GM18868 (cell line): ENCODE measurements around the gene FMNL1.

Experiments
- ATAC-seq: cut with Tn5 transposase; IDR thresholded peaks from one replicate; pipeline ENCODE4 v1.9.1; 2021; ENCODE audit warnings: mild to moderate bottlenecking, moderate library complexity; ENCODE audit not compliant: unreplicated experiment

FMNL1 gene

GRCh38 chr17:45222289-45222995 is 757 bp downstream of the FMNL1 start:
- no peak for ATAC-seq

DNA sequence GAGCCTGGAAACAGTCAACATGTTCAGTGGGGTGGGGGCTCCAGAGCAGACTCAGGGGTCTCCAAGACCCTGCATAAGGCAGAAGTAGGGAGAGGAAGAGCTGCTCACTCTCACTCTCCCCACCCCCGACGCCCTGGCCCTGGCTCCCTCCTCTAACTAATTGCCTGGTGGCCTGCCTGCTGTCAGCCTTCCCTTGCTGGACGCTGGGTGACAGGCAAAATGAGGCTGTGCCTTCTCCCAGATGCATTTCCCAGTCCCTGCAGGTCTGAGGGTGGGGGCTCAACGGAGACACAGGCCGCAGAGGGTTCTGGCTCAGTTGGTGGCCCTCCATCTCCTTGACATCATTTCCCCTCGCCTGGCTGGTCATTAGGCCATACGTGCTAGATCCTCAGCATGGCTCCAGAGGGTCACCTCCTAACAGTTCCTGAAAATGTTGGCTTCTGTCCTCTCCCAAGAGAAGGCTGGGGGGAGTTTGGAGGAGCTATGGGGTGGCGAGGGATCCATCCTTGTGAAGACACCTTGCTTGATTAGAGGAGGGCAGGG is 1.4 kb downstream of the FMNL1 start:
- ATAC-seq, result no peak

DNA sequence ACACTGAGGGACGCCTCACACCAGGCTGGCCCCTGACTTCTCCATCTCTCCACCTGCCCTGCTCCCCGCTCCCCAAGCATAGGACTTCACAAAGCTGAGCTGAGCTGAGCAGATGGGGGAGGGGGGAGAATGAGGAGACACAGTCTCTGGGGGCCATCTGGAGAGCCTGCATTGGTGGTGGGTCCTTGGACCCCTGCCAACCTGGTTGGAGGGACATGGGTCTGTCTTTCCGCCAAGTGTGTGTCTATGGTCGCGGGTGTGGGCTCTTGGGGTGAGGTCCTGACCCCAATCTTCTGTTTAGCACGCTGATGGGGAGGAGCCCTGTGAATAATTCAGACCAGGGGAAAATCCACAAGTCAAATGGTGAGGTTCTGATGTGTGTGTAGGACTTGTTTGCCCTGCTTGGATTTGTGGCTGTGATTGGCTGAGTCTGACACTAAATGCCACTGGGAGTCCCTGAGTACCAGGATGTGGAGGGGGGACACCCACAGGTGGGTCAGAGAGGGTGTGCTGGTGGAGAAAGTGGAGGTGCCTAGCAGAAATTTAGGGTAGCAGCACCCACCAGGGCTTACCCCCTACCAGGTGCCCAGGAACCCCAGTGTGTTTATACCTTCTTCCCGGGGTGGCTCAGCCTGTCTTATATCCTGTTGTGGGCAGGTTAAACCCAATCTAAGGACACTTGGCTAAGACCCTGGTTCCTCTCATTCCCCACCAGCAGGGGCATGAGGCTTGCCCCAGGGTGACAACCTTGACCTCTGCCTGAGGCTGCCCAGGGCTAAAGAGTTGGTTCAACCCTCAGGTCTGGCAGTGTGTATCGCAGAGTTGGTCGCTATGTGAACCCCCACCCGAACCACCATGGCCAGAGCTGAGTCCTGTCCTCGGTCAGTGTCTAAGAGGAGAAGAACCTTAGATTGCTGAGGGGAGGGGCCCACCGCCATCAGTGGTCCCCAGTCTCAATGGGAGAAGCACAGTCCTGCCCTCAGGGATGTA is 2.1 kb downstream of the FMNL1 start:
- ATAC-seq, result no peak

- no peak for ATAC-seq
Measured at GRCh38 chr17:45224671-45225050, 3.0 kb downstream of the FMNL1 start.

GRCh38 chr17:45225051-45225700 is 3.5 kb downstream of the FMNL1 start:
- no peak for ATAC-seq

- peak; percentile 64 for ATAC-seq
Measured at GRCh38 chr17:45225964-45226530, 4.4 kb downstream of the FMNL1 start.

- ATAC-seq, result no peak
Measured at GRCh38 chr17:45226576-45226975, 4.9 kb downstream of the FMNL1 start.

DNA sequence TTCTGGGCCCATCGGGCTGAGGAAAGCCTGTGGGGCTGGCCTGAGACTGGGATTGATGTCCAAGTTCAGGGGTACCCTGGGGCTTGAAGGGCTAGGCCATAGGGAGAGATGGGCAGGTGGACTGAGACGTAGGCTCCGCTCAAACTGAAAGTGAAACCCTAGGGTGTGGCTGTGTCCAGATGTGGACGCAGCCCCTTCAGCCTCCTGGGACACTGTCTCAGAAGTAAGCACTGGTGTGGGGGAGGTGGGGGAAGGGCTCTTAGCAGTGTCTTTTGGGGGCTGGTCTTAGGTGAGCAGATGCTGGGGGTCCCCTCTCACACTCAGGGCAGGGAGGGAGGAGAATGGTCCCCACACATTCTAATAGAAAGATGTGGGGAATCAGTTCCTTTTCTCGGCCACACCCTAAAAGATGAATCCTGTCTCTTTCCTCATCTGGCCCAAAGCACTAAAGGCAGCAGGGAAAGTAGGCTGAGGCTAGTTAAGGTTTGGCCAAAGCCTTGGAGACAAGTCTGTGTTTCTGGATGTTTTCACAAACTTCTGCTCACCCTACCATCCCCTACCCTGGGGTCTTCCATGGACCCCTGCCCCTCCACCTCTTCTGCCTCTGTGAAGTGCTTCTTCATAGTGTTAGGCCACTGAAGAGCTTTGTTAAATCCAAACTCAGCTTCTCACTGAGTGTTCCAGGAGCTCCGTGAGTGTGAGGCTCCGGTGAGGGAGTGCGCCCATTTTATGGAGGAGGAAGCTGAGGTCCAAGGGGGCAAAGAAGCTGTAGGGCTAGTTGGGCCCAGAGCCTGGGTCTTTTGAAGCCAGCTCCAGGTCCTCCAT is 5.6 kb downstream of the FMNL1 start:
- ATAC-seq, result no peak

GRCh38 chr17:45227926-45228762 is 6.5 kb downstream of the FMNL1 start:
- ATAC-seq, result no peak

- ATAC-seq, result peak; percentile 38
Measured at GRCh38 chr17:45228763-45229539, 7.3 kb downstream of the FMNL1 start.

DNA sequence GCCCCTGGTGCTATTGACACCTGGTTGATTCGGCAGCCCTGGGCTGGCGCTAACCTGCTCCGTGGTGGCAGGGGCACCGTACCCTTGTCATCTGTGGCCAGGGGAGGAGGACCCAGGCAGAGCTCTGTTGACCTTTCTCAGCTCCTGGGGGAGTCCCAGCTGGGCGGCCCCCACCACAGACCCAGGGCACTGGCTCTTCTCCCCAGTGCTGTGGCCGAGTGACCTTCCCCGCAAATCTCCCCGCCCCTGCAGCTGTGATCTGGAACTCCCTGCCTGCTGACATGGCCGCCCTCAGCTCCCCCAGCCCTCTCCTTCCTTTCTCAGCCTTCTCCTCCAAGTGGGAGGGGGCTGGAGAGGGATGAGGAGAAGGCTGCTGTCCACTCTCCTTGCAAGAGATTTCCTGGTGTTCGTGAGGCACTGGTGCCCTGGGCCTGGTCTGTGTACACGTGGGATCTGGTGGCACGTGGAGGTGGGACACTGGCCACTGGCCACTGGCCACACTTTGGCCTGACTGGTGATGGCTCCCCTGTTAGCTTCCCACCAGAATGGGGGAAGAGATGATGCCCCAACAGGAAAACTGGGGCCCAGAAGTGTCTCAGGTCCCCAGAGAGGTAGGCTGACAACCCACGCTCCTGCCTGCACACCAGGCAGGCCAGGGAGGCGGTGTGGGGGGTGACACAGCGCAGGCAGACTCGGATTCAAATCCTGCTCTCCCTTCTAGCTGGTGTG is 8.2 kb downstream of the FMNL1 start:
- ATAC-seq, result no peak

GRCh38 chr17:45230410-45230786 is 8.7 kb downstream of the FMNL1 start:
- no peak for ATAC-seq

DNA sequence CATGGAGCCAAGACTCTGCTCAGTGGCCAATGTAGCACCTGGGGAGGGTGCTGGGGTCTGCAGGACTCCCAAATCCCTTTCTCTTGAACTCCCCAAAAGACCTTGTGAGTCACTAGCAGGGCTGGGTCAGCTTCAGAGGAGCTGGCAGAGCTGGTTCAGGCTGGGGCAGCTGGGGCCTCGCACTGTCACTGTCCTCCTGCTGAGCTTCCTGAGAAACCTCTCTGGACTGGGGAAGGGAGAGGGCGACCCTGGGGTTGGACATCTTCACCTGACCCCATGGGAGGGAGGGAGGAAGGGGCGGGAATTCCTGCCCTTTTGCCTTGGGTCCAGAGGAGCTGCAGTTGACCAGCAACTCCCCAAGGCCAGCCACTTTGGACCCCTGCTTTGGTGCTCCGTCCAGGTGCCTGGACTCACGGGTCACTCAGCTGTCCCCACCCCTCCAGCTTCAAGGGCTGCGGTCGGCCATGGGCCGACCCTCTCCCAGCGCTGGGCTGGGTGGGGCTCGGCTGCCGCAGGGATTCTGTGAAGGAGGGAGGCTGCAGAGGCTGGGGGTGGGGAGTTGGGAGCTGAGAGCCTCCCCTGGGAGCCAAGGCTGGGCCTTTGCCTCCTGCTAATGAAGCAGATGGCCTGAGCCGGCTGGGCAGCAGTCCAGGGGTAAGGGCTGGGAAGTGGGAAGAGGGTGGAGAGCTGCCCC is 9.2 kb downstream of the FMNL1 start:
- no peak for ATAC-seq

DNA sequence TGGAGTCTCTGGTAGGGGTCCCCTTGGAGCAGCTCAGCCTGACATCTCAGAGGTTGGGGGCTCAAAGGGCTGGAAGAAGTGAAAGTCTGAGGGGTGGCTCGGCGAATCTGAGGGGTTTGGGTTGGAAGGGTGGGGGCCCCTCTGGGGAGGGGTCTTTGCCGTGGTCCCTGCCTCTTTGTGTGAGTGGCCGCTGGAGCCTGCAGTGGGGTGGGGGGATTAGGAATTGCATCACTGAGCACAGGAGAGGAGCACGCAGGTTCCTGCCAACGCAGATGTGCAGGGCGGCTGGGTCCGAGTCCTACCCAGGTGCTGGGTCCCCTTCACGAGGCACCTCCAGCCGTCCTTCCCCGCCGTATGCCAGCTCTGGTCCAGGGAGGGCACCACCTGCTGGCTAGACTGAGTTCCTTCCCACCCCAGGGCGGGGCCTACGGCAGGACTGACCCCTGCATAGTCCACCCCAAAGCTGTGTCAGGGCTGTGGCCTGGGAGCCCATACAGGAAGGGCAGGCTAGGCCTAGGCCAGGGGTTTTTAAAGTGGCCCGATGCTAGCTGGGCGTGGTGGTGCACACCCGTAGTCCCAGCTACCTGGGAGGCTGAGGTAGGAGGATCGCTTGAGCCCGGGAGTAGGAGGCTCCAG is 9.9 kb downstream of the FMNL1 start:
- ATAC-seq, result no peak

GRCh38 chr17:45232514-45233422 is 11.1 kb downstream of the FMNL1 start:
- ATAC-seq, result no peak
